CD14-positive monocyte (primary cell): ENCODE results near the gene TBL1XR1. TPM values are rescaled to one million over a fixed set of nuclear protein-coding genes. Genes with fewer than 3 reads are reported as not detected.

Experiments
- DNase-seq, 3 donors: peaks; one replicate each; pipeline ENCODE4 v3.0.0-alpha.2; 2011 to 2022
- H2AFZ ChIP-seq: 2 replicates; pipeline ENCODE4 v1.6.0; 2012; ENCODE audit warnings: mild to moderate bottlenecking, low read depth, low read length, inconsistent platforms; ENCODE audit not compliant: insufficient read depth, poor library complexity, severe bottlenecking
- H3K27ac ChIP-seq, 2 donors: 1 replicate in 1 of 2; 2 replicates in 1 of 2; pipeline ENCODE4 v1.5.1; 2012 to 2013; ENCODE audit warnings: low read length in 2 of 2, control low read depth in 1 of 2, inconsistent platforms in 1 of 2, low read depth in 1 of 2, mild to moderate bottlenecking in 1 of 2
- H3K27me3 ChIP-seq, 2 donors: one replicate each; pipeline versions ENCODE4 v1.6.0 to v1.6.1; 2011 to 2013; ENCODE audit warnings: low read length in 2 of 2; ENCODE audit not compliant: control insufficient read depth in 2 of 2, insufficient read depth in 2 of 2
- H3K36me3 ChIP-seq, 2 donors: replicated peaks in 1 of 2; 1 replicate in 1 of 2; 2 replicates in 1 of 2; pipeline versions ENCODE4 v1.5.1 to v1.6.1; 2012 to 2013; ENCODE audit warnings: low read length in 2 of 2, control low read depth in 1 of 2, inconsistent platforms in 1 of 2, mild to moderate bottlenecking in 1 of 2; ENCODE audit not compliant: insufficient read depth in 2 of 2, control insufficient read depth in 1 of 2
- H3K4me1 ChIP-seq, 2 donors: 1 replicate in 1 of 2; 2 replicates in 1 of 2; pipeline versions ENCODE4 v1.5.1 to v1.6.1; 2012 to 2013; ENCODE audit warnings: low read length in 2 of 2, control low read depth in 1 of 2, inconsistent platforms in 1 of 2, mild to moderate bottlenecking in 1 of 2, moderate library complexity in 1 of 2; ENCODE audit not compliant: insufficient read depth in 2 of 2, control insufficient read depth in 1 of 2
- H3K4me2 ChIP-seq: replicated peaks from 2 replicates; pipeline ENCODE3; 2012; ENCODE audit warnings: low read length, moderate library complexity, mild to moderate bottlenecking; ENCODE audit not compliant: poor library complexity, severe bottlenecking; ENCODE audit errors: extremely low read depth
- H3K4me3 ChIP-seq, 3 experiments: fragments of 200-600 bp in 1 of 3; sonication (generic) in 1 of 3; replicated peaks in 1 of 3; 1 replicate in 2 of 3; 2 replicates in 1 of 3; pipeline ENCODE4 v1.5.1; 2011 to 2013; ENCODE audit warnings: low read length in 3 of 3, mild to moderate bottlenecking in 3 of 3, control low read depth in 2 of 3, low read depth in 2 of 3, inconsistent platforms in 1 of 3, moderate library complexity in 1 of 3
- H3K79me2 ChIP-seq: 2 replicates; pipeline ENCODE4 v1.6.0; 2012; ENCODE audit warnings: mild to moderate bottlenecking, control low read depth, inconsistent platforms, low read length, moderate library complexity; ENCODE audit not compliant: insufficient read depth
- H3K9ac ChIP-seq: 2 replicates; pipeline ENCODE4 v1.6.0; 2017; ENCODE audit warnings: low read length, mild to moderate bottlenecking; ENCODE audit not compliant: insufficient read depth, poor library complexity, severe bottlenecking
- H3K9me3 ChIP-seq, 2 donors: replicated peaks in 1 of 2; 1 replicate in 1 of 2; 2 replicates in 1 of 2; pipeline versions ENCODE4 v1.5.1 to v1.6.1; 2012 to 2013; ENCODE audit warnings: low read length in 2 of 2, control low read depth in 1 of 2; ENCODE audit not compliant: control insufficient read depth in 1 of 2, insufficient read depth in 1 of 2
- H4K20me1 ChIP-seq: 2 replicates; pipeline ENCODE4 v1.6.0; 2012; ENCODE audit warnings: mild to moderate bottlenecking, low read length, control low read depth, moderate library complexity; ENCODE audit not compliant: insufficient read depth
- H3K27ac Mint-ChIP-seq, 7 donors: one replicate each; pipeline ENCODE4 v1.8.0; 2020; ENCODE audit warnings: mild to moderate bottlenecking in 7 of 7, mixed read lengths in 7 of 7, moderate library complexity in 6 of 7, inconsistent platforms in 2 of 7
- H3K27me3 Mint-ChIP-seq, 3 donors: one replicate each; pipeline ENCODE4 v1.8.0; 2021 to 2022; ENCODE audit warnings: low read depth in 3 of 3, mild to moderate bottlenecking in 3 of 3, mixed read lengths in 3 of 3, moderate library complexity in 3 of 3, inconsistent platforms in 1 of 3
- H3K36me3 Mint-ChIP-seq, 2 donors: one replicate each; pipeline ENCODE4 v1.8.0; 2020; ENCODE audit warnings: mixed read lengths in 2 of 2, inconsistent platforms in 1 of 2, mild to moderate bottlenecking in 1 of 2
- H3K4me1 Mint-ChIP-seq: one replicate; pipeline ENCODE4 v1.8.0; 2020; ENCODE audit warnings: mild to moderate bottlenecking, mixed read lengths
- H3K4me3 Mint-ChIP-seq, 2 donors: one replicate each; pipeline ENCODE4 v1.8.0; 2020; ENCODE audit warnings: mild to moderate bottlenecking in 2 of 2, mixed read lengths in 2 of 2, moderate library complexity in 1 of 2
- H3K9me3 Mint-ChIP-seq, 7 donors: one replicate each; pipeline ENCODE4 v1.8.0; 2020 to 2022; ENCODE audit warnings: mixed read lengths in 7 of 7, mild to moderate bottlenecking in 6 of 7, moderate library complexity in 6 of 7, inconsistent platforms in 2 of 7
- WGBS: methylation state at CpG from one replicate; pipeline ENCODE4 v1.1.5; 2013; ENCODE audit warnings: missing lambda C conversion rate; ENCODE audit not compliant: insufficient coverage; 5-methylcytosine and 5-hydroxymethylcytosine counted together
- intact Hi-C, 2 donors: fragments of 100-400 bp; cut with micrococcal nuclease; formaldehyde crosslinking; loops; one replicate each; pipeline versions ENCODE4 v1.15.0 to v1.15.1; 2023
- polyA plus RNA-seq, 3 donors: library from polyadenylated mRNA; depleted of rRNA in 1 of 3; unstranded in 2 of 3; stranded (reverse) in 1 of 3; fragments of 300-500 nt in 2 of 3; fragments of >200 nt in 1 of 3; fragmentation: Illumina TruSeq in 2 of 3; gene quantifications; 1 replicate in 2 of 3; 2 replicates in 1 of 3; pipeline ENCODE4 v1.2.3, GENCODE V29; 2012 to 2021
- TF ChIP-seq, protein P1 (sequence below): fragments of 200-600 bp; IDR thresholded peaks from one replicate; pipeline ENCODE4 v1.8.0; 2022; ENCODE audit warnings: antibody characterized with exemption, mild to moderate bottlenecking

TBL1XR1 gene
- polyA plus RNA-seq, 3 donors, result 10.2 to 20.4 (median 18.3) TPM

DNA sequence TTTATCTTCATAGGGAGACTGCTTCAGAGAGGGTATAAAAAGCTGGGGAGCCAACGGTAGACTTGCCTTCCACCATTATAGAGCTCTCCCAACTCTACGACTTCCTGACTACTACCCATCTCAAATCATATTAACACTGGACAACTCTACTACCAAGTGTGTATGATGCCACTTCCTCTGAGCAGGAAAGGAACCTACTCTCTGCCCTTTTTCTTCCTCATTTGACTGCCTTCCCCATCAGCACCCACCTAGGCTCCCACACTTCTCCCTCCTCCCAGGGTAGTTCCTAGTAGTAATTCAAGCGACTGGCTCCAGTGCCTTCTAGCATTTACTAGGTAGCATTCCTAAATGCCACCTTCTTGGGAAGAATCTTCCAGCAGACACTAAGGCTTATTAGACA lies 24.5 kb upstream of the TBL1XR1 start:
- Histone ChIP-seq H3K27me3 (no peaks in the 10 kb centered on the region), H3K79me2 (no peaks in the 10 kb centered on the region), H3K4me2 (peak overlapping the region; percentile 40), H3K9ac (no peak overlapping the region), H3K4me3 (no peak overlapping the region), H3K4me1 (peaks cover 20 to 35% of the 10 kb centered on the region in 2 donors), H3K9me3 (no peaks in the 10 kb centered on the region), H4K20me1 (no peaks in the 10 kb centered on the region), H2AFZ (no peak overlapping the region), H3K27ac (peak overlapping the region in 1 of 2 donors; percentile 52), H3K36me3 (no peaks in the 10 kb centered on the region)
- H3K4me3 Mint-ChIP-seq, result peak overlapping the region in 1 of 2 donors; percentile 79
- DNase-seq, result peak; percentile 31 to 65 (median 57)
- peaks cover 0 to 4% (median 3%) of the 10 kb centered on the region in 3 donors for H3K27me3 Mint-ChIP-seq
- peak overlapping the region; percentile 68 to 87 (median 86) for H3K27ac Mint-ChIP-seq
- intact Hi-C loops, result no loop called here
- H3K36me3 Mint-ChIP-seq, result no peaks in the 10 kb centered on the region
- peaks cover 33% of the 10 kb centered on the region for H3K4me1 Mint-ChIP-seq
- TF ChIP-seq, protein P1, sequence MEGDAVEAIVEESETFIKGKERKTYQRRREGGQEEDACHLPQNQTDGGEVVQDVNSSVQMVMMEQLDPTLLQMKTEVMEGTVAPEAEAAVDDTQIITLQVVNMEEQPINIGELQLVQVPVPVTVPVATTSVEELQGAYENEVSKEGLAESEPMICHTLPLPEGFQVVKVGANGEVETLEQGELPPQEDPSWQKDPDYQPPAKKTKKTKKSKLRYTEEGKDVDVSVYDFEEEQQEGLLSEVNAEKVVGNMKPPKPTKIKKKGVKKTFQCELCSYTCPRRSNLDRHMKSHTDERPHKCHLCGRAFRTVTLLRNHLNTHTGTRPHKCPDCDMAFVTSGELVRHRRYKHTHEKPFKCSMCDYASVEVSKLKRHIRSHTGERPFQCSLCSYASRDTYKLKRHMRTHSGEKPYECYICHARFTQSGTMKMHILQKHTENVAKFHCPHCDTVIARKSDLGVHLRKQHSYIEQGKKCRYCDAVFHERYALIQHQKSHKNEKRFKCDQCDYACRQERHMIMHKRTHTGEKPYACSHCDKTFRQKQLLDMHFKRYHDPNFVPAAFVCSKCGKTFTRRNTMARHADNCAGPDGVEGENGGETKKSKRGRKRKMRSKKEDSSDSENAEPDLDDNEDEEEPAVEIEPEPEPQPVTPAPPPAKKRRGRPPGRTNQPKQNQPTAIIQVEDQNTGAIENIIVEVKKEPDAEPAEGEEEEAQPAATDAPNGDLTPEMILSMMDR, result no peak
- WGBS, result 29% methylated on average over 3 of the region's 3 CpGs
- peaks cover 0 to 3% (median 0%) of the 10 kb centered on the region in 7 donors for H3K9me3 Mint-ChIP-seq

GRCh38 chr3:177220136-177220974 lies 23.1 kb upstream of the TBL1XR1 start:
- peak overlapping the region; percentile 40 for H3K4me2 ChIP-seq

More at GRCh38 chr3:177220136-177220974, 23.1 kb upstream of the TBL1XR1 start:
- TF ChIP-seq, protein P1, result no peak
- Histone ChIP-seq H3K9ac (no peak overlapping the region), H3K4me1 (peaks cover 20 to 35% of the 10 kb centered on the region in 2 donors), H3K27ac (peak overlapping the region in 1 of 2 donors; percentile 52), H3K27me3 (no peaks in the 10 kb centered on the region), H3K36me3 (no peaks in the 10 kb centered on the region), H3K79me2 (no peaks in the 10 kb centered on the region), H3K9me3 (no peaks in the 10 kb centered on the region), H3K4me3 (no peak overlapping the region), H4K20me1 (no peaks in the 10 kb centered on the region), H2AFZ (no peak overlapping the region)
- intact Hi-C loops, result no loop called here
- Mint-ChIP-seq H3K27ac (peak overlapping the region; percentile 43 to 87 (median 86)), H3K4me1 (peaks cover 33% of the 10 kb centered on the region), H3K36me3 (no peaks in the 10 kb centered on the region), H3K4me3 (no peak overlapping the region), H3K27me3 (peaks cover 0 to 4% (median 3%) of the 10 kb centered on the region in 3 donors), H3K9me3 (peaks cover 0 to 3% (median 0%) of the 10 kb centered on the region in 7 donors)
- no peak for DNase-seq
- 97% methylated on average over 3 of the region's 9 CpGs for WGBS
